Activated CD4-positive, alpha-beta memory T cell treated with anti-CD3 and anti-CD28 coated beads, Interleukin-2, amount 10 ng/mL, durations not matched to agents 7 days and 5 days (primary cell): ENCODE data around the gene FOXL3. TPM values are rescaled to one million over a fixed set of nuclear protein-coding genes. Genes with fewer than 3 reads are reported as not detected.

ENCODE experiments used
- CTCF ChIA-PET: fragments of 350-600 bp; sonication (Branson Sonifier 250); formaldehyde crosslinking; loops from one replicate; lab custom pipeline; 2021; ENCODE audit warnings: antibody characterized with exemption, inconsistent platforms; lab: Charles Lee
- POLR2A ChIA-PET: fragments of 350-600 bp; sonication (Branson Sonifier 250); formaldehyde crosslinking; loops from one replicate; lab custom pipeline; 2021; ENCODE audit warnings: antibody characterized with exemption; lab: Charles Lee
- DNase-seq: peaks from one replicate; pipeline ENCODE4 v3.0.0-alpha.2; 2020
- H3K27ac Mint-ChIP-seq: one replicate; pipeline ENCODE4 v1.8.0; 2021; ENCODE audit warnings: mild to moderate bottlenecking, mixed read lengths
- H3K27me3 Mint-ChIP-seq: one replicate; pipeline ENCODE4 v1.8.0; 2021; ENCODE audit warnings: mixed read lengths
- H3K36me3 Mint-ChIP-seq: one replicate; pipeline ENCODE4 v1.8.0; 2021; ENCODE audit warnings: low read depth, mixed read lengths
- H3K4me1 Mint-ChIP-seq: one replicate; pipeline ENCODE4 v1.8.0; 2021; ENCODE audit warnings: mixed read lengths
- H3K4me3 Mint-ChIP-seq: one replicate; pipeline ENCODE4 v1.8.0; 2021; ENCODE audit warnings: mild to moderate bottlenecking, mixed read lengths
- H3K9me3 Mint-ChIP-seq: one replicate; pipeline ENCODE4 v1.8.0; 2021; ENCODE audit warnings: mixed read lengths
- total RNA-seq, 2 experiments: library from RNA; stranded (reverse); gene quantifications; one replicate each; pipeline ENCODE4 v1.2.3, GENCODE V29; 2021

The FOXL3 gene
- total RNA-seq, 2 experiments from 2014 or later: not detected

GRCh38 chr7:279821-280220 is 10.1 kb upstream of the FOXL3 start:
- POLR2A ChIA-PET: no interaction called here
- Mint-ChIP-seq H3K9me3 (no peaks in the 10 kb centered on the region), H3K4me3 (no peak overlapping the region), H3K36me3 (no peaks in the 10 kb centered on the region), H3K4me1 (no peaks in the 10 kb centered on the region), H3K27ac (no peak overlapping the region), H3K27me3 (peaks cover 10% of the 10 kb centered on the region)
- CTCF ChIA-PET: interaction anchor here (1.3 kb wide), 1 partner anchor 16 kb away, joined by 3 read pairs; no protein-coding TSS in a partner anchor
- DNase-seq: no peak

- H3K9me3 Mint-ChIP-seq: no peaks in the 10 kb centered on the region
- ChIA-PET POLR2A (no interaction called here), CTCF (interaction anchor here (1.3 kb wide), 1 partner anchor 17 kb away, joined by 3 read pairs; no protein-coding TSS in a partner anchor)
- no peaks in the 10 kb centered on the region for H3K36me3 Mint-ChIP-seq
- H3K4me3 Mint-ChIP-seq: no peak overlapping the region
- H3K4me1 Mint-ChIP-seq: no peaks in the 10 kb centered on the region
- no peak for DNase-seq
- H3K27ac Mint-ChIP-seq: no peak overlapping the region
- H3K27me3 Mint-ChIP-seq: peaks cover 7% of the 10 kb centered on the region
Measured at GRCh38 chr7:280461-280860, 9.5 kb upstream of the FOXL3 start.

GRCh38 chr7:281637-282036 is 8.3 kb upstream of the FOXL3 start:
- POLR2A ChIA-PET: no interaction called here
- peaks cover 7% of the 10 kb centered on the region for H3K27me3 Mint-ChIP-seq
- CTCF ChIA-PET: no interaction called here
- H3K9me3 Mint-ChIP-seq: no peaks in the 10 kb centered on the region
- no peaks in the 10 kb centered on the region for H3K36me3 Mint-ChIP-seq
- no peaks in the 10 kb centered on the region for H3K4me1 Mint-ChIP-seq
- no peak for DNase-seq
- H3K4me3 Mint-ChIP-seq: no peak overlapping the region
- H3K27ac Mint-ChIP-seq: no peak overlapping the region

GRCh38 chr7:282621-283020 is 7.3 kb upstream of the FOXL3 start:
- POLR2A ChIA-PET: no interaction called here
- Mint-ChIP-seq H3K36me3 (no peaks in the 10 kb centered on the region), H3K27me3 (peaks cover 6% of the 10 kb centered on the region), H3K27ac (no peak overlapping the region), H3K9me3 (no peaks in the 10 kb centered on the region), H3K4me1 (no peaks in the 10 kb centered on the region), H3K4me3 (no peak overlapping the region)
- CTCF ChIA-PET: no interaction called here
- no peak for DNase-seq

GRCh38 chr7:284762-285722 is 4.9 kb upstream of the FOXL3 start:
- CTCF ChIA-PET: no interaction called here
- Mint-ChIP-seq H3K27ac (no peak overlapping the region), H3K27me3 (peaks cover 8% of the 10 kb centered on the region), H3K4me3 (no peak overlapping the region), H3K36me3 (no peaks in the 10 kb centered on the region), H3K9me3 (no peaks in the 10 kb centered on the region), H3K4me1 (no peaks in the 10 kb centered on the region)
- DNase-seq: no peak
- POLR2A ChIA-PET: no interaction called here

- no peak overlapping the region for H3K27ac Mint-ChIP-seq
- ChIA-PET POLR2A (no interaction called here), CTCF (no interaction called here)
- no peak overlapping the region for H3K4me3 Mint-ChIP-seq
- H3K4me1 Mint-ChIP-seq: no peaks in the 10 kb centered on the region
- no peak for DNase-seq
- H3K9me3 Mint-ChIP-seq: no peaks in the 10 kb centered on the region
- no peaks in the 10 kb centered on the region for H3K36me3 Mint-ChIP-seq
- peaks cover 9% of the 10 kb centered on the region for H3K27me3 Mint-ChIP-seq
Measured at GRCh38 chr7:285731-286130, 4.2 kb upstream of the FOXL3 start.

GRCh38 chr7:286266-286665 is 3.7 kb upstream of the FOXL3 start:
- ChIA-PET CTCF (no interaction called here), POLR2A (no interaction called here)
- no peaks in the 10 kb centered on the region for H3K9me3 Mint-ChIP-seq
- DNase-seq: no peak
- no peak overlapping the region for H3K4me3 Mint-ChIP-seq
- H3K27me3 Mint-ChIP-seq: peaks cover 9% of the 10 kb centered on the region
- H3K4me1 Mint-ChIP-seq: no peaks in the 10 kb centered on the region
- no peak overlapping the region for H3K27ac Mint-ChIP-seq
- no peaks in the 10 kb centered on the region for H3K36me3 Mint-ChIP-seq

- ChIA-PET CTCF (no interaction called here), POLR2A (no interaction called here)
- Mint-ChIP-seq H3K27ac (no peak overlapping the region), H3K9me3 (no peaks in the 10 kb centered on the region), H3K36me3 (no peaks in the 10 kb centered on the region), H3K27me3 (peaks cover 23% of the 10 kb centered on the region), H3K4me1 (no peaks in the 10 kb centered on the region), H3K4me3 (no peak overlapping the region)
- DNase-seq: no peak
Measured at GRCh38 chr7:288671-289101, 1.3 kb upstream of the FOXL3 start.

GRCh38 chr7:289209-289755 is 688 bp upstream of the FOXL3 start:
- POLR2A ChIA-PET: no interaction called here
- no peak overlapping the region for H3K27ac Mint-ChIP-seq
- peaks cover 23% of the 10 kb centered on the region for H3K27me3 Mint-ChIP-seq
- no peaks in the 10 kb centered on the region for H3K36me3 Mint-ChIP-seq
- no peak overlapping the region for H3K4me3 Mint-ChIP-seq
- H3K4me1 Mint-ChIP-seq: no peaks in the 10 kb centered on the region
- H3K9me3 Mint-ChIP-seq: no peaks in the 10 kb centered on the region
- CTCF ChIA-PET: no interaction called here
- no peak for DNase-seq

GRCh38 chr7:290554-291372 is 793 bp downstream of the FOXL3 start:
- ChIA-PET POLR2A (no interaction called here), CTCF (no interaction called here)

GRCh38 chr7:291373-292092 is 1.6 kb downstream of the FOXL3 start:
- no peak for DNase-seq
- H3K36me3 Mint-ChIP-seq: no peaks in the 10 kb centered on the region
- peaks cover 23% of the 10 kb centered on the region for H3K27me3 Mint-ChIP-seq
- no peaks in the 10 kb centered on the region for H3K4me1 Mint-ChIP-seq
- no peak overlapping the region for H3K27ac Mint-ChIP-seq
- H3K4me3 Mint-ChIP-seq: no peak overlapping the region
- H3K9me3 Mint-ChIP-seq: no peaks in the 10 kb centered on the region
- ChIA-PET CTCF (no interaction called here), POLR2A (no interaction called here)

More at GRCh38 chr7:290554-291372, 793 bp downstream of the FOXL3 start:
- H3K36me3 Mint-ChIP-seq: no peaks in the 10 kb centered on the region
- H3K4me1 Mint-ChIP-seq: no peaks in the 10 kb centered on the region
- peaks cover 23% of the 10 kb centered on the region for H3K27me3 Mint-ChIP-seq
- H3K9me3 Mint-ChIP-seq: no peaks in the 10 kb centered on the region
- no peak overlapping the region for H3K4me3 Mint-ChIP-seq
- H3K27ac Mint-ChIP-seq: no peak overlapping the region
- DNase-seq: no peak

- DNase-seq: no peak
- Mint-ChIP-seq H3K27ac (no peak overlapping the region), H3K9me3 (no peaks in the 10 kb centered on the region), H3K36me3 (no peaks in the 10 kb centered on the region), H3K27me3 (peaks cover 23% of the 10 kb centered on the region), H3K4me3 (no peak overlapping the region), H3K4me1 (no peaks in the 10 kb centered on the region)
- CTCF ChIA-PET: no interaction called here
- POLR2A ChIA-PET: no interaction called here
Measured at GRCh38 chr7:292226-292625, 2.3 kb downstream of the FOXL3 start.
